Middle frontal gyrus (tissue), 1 donor: Measurements from ENCODE around the gene SLAIN2.
"Not testable (repeated sequence)": the region's sequence is repeated elsewhere in the genome, so short reads cannot be mapped to it uniquely, and the experiment has no call there.

ENCODE experiments used
- DNase-seq: peaks from one replicate; pipeline ENCODE4 v3.0.0-alpha.2; 2015; ENCODE audit warnings: low spot score; ENCODE audit errors: extremely low spot score

Gene SLAIN2

DNA sequence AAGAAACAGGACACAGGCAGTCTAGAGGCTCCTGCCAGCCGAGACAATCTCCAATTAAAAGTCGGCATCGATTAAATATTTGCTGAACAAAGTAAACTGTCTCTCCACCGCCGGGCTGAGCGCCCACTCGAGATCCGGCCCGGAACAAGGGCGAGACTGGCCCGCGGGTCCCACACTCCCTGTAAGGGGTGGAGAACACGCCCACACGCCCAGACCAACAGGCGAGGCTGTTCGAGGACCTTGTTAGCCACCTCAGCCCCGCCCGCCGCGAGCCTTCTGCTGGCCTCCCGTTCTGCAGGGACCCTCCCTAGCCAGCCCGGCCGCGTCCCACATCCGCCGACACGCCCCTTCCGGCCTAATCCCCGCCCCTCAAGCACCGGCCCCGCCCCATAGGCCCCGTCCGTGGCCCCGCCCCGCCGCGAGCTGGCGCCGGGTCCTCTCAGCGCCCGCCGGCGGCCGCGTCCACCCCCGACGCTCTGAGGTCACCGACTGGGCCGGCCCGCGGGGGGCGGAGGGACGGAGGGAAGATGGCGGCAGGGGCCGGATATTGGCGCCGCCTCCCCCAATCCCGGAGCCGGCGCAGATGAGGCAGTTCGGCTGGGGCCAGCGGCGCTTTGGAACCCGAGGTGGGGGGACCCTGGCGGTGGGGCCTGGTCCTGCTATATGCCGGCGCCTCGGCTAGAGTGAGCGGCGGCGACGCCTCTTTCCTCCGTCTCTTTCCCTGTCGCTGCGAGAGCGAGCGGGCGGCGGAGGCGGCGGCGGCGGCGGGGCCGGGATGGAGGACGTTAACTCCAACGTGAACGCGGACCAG lies at the start of gene SLAIN2:
TSS of gene SLAIN2 (plus strand) at position 565 of the 811 bp plus-strand sequence. CDS start at position 776, 211 bp downstream.
- peak; percentile 90 for DNase-seq

DNA sequence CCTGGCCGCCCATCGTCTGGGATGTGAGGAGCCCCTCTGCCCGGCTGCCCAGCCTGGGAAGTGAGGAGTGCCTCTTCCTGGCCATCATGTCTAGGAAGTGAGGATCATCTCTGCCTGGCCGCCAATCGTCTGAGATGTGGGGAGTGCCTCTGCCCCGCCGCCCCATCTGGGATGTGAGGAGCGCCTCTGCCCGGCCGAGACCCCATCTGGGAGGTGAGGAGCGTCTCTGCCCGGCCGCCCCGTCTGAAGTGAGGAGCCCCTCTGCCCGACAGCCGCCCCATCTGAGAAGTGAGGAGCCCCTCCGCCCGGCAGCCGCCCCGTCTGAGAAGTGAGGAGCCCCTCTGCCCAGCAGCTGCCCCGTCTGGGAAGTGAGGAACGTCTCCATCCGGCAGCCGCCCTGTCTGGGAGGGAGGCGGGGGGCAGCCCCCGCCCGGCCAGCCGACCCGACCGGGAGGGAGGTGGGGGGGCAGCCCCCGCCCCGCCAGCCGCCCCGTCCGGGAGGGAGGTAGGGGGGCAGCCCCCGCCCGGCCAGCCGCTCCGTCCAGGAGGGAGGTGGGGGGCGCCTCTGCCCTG lies 49.0 kb upstream of the SLAIN2 start:
- DNase-seq, result not testable (repeated sequence)

DNA sequence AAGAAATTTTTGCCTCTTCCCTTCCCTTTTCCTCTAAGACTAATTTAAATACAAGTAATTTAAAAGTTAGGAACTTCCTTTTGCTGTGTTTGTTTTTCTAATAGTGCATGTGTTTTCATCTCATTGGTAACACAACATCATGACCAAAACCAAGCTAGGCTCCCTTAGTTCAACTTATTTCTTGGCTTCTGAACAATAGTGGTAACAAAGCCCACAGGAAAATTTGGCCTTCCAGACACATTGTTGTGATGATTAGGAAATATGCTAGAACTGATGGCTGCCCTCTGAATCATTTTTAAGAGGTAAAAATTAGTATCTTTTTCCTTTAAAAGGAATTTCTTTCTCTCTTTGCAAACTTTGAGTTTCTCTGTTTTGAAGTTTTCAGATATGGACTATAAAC lies 46.2 kb upstream of the SLAIN2 start:
- DNase-seq, result no peak

DNA sequence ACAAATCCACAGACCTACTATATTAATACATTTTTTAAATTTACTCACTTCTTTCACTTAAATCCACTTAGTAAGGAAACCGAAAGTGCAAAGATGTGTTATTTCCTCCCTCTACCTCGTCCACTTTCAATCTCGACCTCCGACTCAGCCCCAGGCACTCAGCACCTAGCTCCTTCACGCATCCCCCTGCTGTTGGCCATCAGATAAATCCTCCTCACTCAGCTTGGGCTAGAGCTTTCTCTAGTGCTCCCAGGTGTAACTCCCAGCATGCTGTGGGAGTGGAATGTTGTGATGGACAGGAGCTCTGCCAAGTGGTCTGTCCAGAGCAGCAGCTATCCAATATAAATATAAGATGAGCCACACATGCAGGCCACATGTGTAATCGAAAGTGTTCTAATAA lies 45.0 kb upstream of the SLAIN2 start:
- DNase-seq, result no peak

DNA sequence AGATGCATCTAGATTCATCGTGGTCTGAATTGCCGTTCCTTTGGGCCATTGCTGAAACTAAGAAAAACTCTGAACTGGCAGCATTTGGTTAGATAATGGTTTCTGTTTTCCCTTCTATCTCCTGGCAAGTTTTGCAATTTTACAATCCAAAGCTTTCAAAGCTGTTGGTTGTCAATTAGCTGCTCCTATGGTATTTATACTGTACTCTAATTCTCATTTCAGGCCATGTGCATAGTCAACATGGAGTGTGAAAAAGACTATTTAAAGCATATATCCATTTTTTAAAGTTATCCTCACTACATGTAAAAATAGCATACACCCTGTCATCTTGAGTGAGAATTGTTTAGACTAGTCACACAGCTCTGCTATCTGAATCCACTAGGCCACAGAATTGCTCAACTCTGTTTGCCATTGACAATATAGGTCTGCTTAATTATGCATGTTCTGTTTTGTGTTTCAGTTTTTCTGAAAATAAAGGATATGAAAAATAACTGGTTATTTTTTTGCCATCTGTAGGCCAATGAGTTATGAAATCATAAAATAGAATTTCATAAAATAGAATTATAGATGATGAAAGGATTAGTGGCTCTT lies 44.0 kb upstream of the SLAIN2 start:
- DNase-seq, result no peak

- no peak for DNase-seq
Measured at GRCh38 chr4:48299560-48299959, 41.8 kb upstream of the SLAIN2 start.

GRCh38 chr4:48300004-48300403 lies 41.3 kb upstream of the SLAIN2 start:
- no peak for DNase-seq

DNA sequence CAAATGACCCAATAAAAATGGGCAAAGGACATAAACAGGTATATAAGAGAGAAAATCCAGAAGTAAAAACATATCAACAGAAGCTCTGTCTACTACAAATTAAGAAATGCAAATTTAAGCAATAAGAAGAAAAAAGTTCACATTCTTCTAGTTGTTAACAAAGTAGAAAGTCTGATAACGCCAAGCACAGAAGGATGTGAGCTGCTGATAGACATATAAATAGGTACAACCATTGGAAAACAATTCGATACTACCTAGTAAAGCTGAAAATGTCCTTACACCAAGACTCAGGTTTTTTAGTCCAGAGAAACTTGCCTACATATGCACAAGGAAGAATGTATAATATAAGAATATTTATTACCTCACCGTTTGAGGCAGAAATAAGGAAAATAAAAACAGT lies 35.8 kb upstream of the SLAIN2 start:
- no peak for DNase-seq

GRCh38 chr4:48307528-48307927 lies 33.8 kb upstream of the SLAIN2 start:
- no peak for DNase-seq

GRCh38 chr4:48308901-48309300 lies 32.4 kb upstream of the SLAIN2 start:
- DNase-seq, result no peak

DNA sequence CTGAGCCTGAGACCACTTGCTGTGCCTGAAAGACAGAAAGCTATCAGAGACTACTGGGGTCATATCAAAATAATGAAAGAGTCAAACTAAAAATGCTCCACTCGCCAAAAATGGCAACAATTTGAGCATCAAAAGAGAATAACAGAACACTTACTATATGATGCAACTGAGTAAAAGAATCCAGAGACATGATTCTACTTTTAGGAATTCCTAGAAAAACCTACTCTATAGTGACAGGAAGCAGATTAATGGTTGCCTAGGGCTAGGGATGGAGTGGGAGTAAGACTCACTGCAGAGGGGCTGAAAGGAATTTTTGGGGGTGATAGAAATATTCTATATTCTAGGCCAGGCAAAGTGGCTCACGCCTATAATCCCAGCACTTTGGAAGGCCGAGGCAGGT lies 29.4 kb upstream of the SLAIN2 start:
- DNase-seq, result no peak

DNA sequence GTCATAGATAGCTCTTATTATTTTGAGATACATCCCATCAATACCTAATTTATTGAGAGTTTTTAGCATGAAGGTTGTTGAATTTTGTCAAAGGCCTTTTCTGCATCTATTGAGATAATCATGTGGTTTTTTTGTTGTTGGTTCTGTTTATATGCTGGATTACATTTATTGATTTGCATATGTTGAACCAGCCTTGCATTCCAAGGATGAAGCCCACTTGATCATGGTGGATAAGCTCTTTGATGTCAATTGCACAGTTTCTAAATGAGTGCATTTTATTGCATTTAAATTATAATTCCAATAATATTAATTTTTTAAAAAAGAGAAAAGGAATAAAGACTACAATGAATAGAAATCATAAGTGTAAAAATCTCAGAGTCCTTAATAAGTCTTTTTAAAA lies 26.6 kb upstream of the SLAIN2 start:
- DNase-seq, result not testable (repeated sequence)

- no peak for DNase-seq
Measured at GRCh38 chr4:48315728-48316630, 25.4 kb upstream of the SLAIN2 start.

DNA sequence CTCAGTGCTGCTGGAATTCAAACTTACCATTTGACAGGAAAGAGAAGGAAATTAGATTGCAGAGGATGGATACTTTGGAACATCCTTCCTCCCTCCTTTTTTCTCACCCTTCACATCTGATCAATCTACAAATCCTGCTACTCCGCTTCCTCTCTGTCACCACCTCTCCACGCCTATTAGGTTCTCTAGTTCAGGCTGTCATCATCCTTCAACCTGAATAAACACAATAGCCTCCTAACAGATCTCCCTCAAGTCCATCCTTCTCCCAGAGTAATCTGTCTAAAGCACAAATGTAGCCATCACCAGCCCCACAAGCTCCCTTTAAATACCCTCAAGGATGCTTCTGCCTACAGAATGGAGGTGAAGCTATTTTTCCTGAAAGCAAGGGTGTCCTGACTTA lies 20.0 kb upstream of the SLAIN2 start:
- no peak for DNase-seq

DNA sequence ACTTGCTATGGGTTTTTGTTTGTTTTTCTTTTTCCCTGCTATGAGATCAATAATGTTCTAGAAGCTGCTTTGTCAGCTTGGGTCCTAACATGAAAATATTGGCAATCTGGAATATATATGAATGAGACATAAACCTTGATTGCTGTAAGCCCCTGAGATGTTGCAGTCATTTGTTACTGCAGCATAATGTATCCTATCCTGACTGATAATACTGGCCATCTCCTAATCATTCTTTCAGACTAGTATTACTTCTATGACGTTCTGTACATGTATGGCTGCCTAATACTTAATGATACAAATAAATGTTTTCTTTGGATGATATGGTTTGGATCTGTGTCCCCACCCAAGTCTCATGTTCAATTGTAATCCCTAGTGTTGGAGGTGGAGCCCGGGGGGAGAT lies 19.3 kb upstream of the SLAIN2 start:
- DNase-seq, result no peak

DNA sequence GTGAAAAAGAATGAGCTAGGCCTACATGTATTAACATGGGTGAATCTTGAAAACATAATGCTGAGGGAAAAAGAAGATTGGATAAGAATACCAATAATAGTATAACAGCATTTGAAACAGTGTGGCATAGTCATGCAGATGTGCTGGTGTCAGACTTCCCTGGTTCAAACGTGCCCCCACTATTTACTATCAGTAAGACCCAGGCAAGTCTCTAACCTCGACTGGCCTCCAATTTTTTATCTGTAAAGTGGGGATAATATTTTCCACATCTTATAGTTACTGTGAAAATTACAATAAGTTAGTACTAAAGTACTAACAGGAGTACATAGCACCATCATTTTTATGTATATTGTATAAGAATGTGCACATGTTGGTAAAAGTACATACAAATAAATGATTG lies 17.0 kb upstream of the SLAIN2 start:
- no peak for DNase-seq

DNA sequence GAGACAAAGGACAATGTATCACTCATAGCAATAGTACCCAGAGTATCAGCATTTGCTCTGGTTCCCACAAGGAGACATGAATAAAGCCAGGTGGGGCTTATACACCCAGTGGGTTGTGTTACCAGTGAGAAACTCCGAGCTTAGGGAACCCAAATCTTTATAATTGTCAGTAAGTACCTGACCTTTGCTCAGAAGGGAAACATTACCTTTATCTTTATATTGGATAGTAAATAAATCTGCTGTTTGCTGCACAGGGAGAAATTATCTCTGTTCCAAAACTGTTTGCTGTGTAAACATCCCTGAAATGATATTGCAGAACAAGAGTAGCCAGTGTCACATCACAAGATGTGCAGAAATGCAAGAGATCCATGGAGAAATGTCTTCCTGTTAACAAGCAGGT lies 12.1 kb upstream of the SLAIN2 start:
- no peak for DNase-seq

DNA sequence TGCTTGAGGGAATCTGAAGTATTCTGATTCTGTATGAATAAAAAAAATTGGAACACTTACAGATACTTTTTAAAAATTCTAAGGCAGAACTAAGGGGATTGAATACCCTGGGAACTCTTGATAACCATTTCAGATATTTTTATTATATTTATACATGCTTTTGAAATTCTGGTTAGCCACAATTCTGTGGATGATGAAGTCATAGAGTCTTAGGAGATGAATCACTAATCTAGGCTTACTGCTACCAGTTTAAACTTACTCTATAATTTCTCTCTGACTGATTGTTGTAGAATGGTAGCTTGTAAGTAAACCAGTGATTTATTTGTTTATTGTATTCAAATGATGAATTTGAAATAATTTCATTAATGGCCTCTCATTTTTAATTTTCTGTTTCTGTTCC lies 11.4 kb upstream of the SLAIN2 start:
- DNase-seq, result no peak

DNA sequence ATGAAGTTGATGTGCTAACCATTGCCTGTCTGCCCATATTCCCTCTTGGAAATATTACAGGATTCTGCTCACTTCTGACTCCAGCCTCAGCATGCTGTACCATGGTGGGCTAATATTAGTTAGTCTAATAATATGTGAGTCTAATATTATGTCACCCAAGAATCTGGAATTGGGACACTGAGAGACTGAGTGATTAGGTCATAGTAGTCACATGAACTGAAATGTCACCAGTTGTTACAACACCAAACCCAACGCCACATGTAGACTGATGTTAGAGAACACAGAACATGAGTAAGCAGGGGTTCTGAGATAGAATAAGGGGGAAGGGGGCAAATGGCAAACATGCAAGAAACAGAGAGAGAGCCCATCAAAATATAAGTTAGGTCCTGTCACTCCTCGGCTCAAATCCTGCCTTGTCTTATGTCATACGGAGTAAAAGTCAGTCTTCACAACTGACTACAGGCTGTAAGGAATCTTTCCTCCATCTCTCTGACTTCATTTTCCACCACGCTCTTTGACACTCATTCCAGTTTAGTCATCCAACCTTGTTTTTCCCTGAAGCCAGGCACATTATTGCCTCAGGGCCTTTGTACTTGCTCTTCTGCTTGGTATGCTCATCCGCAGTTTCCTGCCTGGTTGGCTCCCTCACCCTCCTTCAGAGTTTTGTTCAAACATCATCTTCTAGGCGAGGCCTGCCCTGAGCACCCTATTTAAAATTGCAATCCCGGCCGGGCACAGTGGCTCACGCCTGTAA lies 9.6 kb upstream of the SLAIN2 start:
- no peak for DNase-seq

DNA sequence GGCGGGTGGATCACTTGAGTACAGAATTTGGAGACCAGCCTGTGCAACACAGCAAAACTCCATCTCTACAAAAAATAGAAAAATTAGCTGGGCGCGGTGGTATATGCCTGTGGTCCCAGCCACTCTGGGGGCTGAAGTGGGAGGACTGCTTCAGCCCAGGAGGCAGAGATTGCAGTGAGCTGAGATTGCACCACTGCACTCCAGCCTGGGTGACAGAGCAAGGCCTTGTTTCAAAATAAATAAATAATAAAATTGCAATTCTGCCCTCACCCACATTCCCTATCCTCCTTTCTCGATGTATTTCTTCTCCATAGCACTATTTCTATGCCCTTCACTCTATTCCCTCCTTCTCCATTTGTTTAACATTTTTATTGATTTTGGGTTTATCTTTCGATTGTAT lies 8.7 kb upstream of the SLAIN2 start:
- no peak for DNase-seq

- no peak for DNase-seq
Measured at GRCh38 chr4:48333587-48333986, 7.7 kb upstream of the SLAIN2 start.
